Ishikawa (cell line): ENCODE measurements around the gene LYST.

Experiments used
- CEBPB ChIP-seq: IDR thresholded peaks from 2 replicates; pipeline ENCODE4 v1.6.1; 2012
- CREB1 ChIP-seq: IDR thresholded peaks from 2 replicates; pipeline ENCODE4 v1.6.1; 2012; ENCODE audit warnings: low read depth
- EGR1 ChIP-seq: IDR thresholded peaks from 2 replicates; pipeline ENCODE4 v1.6.1; 2012
- EP300 ChIP-seq: IDR thresholded peaks from 2 replicates; pipeline ENCODE4 v1.6.1; 2012; ENCODE audit warnings: borderline replicate concordance
- FOXM1 ChIP-seq: IDR thresholded peaks from 2 replicates; pipeline ENCODE4 v1.6.1; 2012; ENCODE audit warnings: low read depth, borderline replicate concordance
- MAX ChIP-seq: IDR thresholded peaks from 2 replicates; pipeline ENCODE4 v1.6.1; 2012
- NFIC ChIP-seq: IDR thresholded peaks from 2 replicates; pipeline ENCODE4 v1.6.1; 2012
- RAD21 ChIP-seq: IDR thresholded peaks from 2 replicates; pipeline ENCODE4 v1.6.1; 2012; ENCODE audit warnings: low read depth
- TAF1 ChIP-seq: IDR thresholded peaks from 2 replicates; pipeline ENCODE4 v1.6.1; 2012; ENCODE audit warnings: low read depth, mild to moderate bottlenecking
- TCF12 ChIP-seq: IDR thresholded peaks from 2 replicates; pipeline ENCODE4 v1.6.1; 2012; ENCODE audit warnings: low read depth
- TEAD4 ChIP-seq: IDR thresholded peaks from 2 replicates; pipeline ENCODE4 v1.6.1; 2012
- USF1 ChIP-seq: IDR thresholded peaks from 2 replicates; pipeline ENCODE4 v1.6.1; 2012
- YY1 ChIP-seq: IDR thresholded peaks from 2 replicates; pipeline ENCODE4 v1.6.1; 2012; ENCODE audit warnings: low read depth
- ZBTB7A ChIP-seq: IDR thresholded peaks from 2 replicates; pipeline ENCODE4 v1.6.1; 2012; ENCODE audit warnings: low read depth
- TF ChIP-seq, protein P1 (sequence below): IDR thresholded peaks from 2 replicates; pipeline ENCODE4 v1.6.1; 2012; ENCODE audit warnings: low read depth, mild to moderate bottlenecking

Gene LYST

DNA sequence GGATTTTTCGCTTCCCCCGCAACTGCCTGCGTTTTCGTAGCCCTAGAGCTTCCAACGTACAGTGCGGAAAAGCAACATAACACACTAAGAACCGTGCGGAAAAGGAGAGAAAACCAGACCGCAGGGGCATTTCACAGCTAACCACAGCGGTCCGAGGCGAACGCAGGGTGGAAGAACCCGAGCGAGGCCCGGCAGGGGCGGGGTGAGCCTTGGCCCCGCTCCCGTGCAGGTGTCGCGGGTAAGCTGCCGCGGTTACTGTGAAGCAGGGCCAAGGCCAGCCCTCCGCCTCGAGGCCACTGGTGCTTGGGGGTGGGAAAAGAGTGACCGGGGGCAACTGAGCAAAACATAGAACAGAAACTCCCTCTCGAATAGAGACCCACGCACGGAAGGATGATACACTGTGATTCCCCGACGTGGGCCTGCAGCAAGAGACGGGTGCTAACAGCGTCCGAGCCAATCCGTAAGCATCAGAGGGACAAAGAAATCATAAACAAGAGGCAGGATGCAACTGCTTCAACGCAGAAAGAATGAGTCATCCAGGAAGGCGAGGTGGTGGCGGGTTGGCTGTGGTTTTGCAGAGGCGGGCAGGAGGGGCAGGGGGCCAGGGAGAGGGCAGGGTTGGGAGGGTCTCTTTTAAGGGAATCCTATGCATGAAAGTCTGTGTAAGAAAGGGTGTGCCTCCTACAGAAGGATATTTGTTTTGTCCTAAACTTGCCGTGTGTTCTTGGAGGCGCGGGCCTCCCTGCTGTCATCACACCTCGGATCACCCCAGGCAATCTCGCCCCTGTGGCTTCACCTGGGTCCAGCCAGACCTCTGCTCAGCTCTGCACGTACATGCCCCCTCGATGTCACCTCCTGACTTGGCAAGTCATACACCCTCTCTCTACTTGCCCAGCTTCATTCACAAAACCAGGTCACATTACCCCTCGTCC lies 224.4 kb downstream of the LYST start:
- TF ChIP-seq YY1 (no peak), ZBTB7A (no peak), TEAD4 (no peak), FOXM1 (no peak), USF1 (no peak), RAD21 (no peak), CEBPB (no peak)
- TF ChIP-seq, protein P1, sequence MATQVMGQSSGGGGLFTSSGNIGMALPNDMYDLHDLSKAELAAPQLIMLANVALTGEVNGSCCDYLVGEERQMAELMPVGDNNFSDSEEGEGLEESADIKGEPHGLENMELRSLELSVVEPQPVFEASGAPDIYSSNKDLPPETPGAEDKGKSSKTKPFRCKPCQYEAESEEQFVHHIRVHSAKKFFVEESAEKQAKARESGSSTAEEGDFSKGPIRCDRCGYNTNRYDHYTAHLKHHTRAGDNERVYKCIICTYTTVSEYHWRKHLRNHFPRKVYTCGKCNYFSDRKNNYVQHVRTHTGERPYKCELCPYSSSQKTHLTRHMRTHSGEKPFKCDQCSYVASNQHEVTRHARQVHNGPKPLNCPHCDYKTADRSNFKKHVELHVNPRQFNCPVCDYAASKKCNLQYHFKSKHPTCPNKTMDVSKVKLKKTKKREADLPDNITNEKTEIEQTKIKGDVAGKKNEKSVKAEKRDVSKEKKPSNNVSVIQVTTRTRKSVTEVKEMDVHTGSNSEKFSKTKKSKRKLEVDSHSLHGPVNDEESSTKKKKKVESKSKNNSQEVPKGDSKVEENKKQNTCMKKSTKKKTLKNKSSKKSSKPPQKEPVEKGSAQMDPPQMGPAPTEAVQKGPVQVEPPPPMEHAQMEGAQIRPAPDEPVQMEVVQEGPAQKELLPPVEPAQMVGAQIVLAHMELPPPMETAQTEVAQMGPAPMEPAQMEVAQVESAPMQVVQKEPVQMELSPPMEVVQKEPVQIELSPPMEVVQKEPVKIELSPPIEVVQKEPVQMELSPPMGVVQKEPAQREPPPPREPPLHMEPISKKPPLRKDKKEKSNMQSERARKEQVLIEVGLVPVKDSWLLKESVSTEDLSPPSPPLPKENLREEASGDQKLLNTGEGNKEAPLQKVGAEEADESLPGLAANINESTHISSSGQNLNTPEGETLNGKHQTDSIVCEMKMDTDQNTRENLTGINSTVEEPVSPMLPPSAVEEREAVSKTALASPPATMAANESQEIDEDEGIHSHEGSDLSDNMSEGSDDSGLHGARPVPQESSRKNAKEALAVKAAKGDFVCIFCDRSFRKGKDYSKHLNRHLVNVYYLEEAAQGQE: no peak

DNA sequence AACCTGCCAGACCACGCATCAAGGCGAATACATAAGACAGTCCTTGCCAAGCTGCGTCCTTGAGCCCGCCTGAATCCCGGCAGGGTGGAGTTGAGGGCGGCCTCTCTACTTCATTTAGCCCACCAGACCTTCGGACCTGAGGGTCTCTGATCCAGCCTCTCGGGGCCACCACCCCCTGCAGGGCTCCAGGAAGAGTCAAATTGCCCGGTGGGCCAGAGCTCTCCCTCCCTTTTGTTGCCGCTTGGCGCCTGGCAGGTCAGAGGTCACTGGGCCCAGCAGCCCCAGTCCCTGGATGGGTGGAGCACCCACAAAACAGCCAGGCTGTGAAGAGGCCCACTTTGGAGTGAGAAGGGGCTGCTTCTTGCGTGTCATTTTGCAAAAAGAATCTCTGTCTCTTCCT lies 226.1 kb downstream of the LYST start:
- no peak for TF ChIP-seq EP300
- TF ChIP-seq CREB1: no peak
- no peak for TF ChIP-seq CEBPB
- no peak for TF ChIP-seq FOXM1
- TF ChIP-seq, protein P1: no peak
- TF ChIP-seq TEAD4: no peak
- TF ChIP-seq MAX: no peak
- no peak for TF ChIP-seq TCF12
- TF ChIP-seq NFIC: no peak
- TF ChIP-seq RAD21: no peak
- no peak for TF ChIP-seq YY1
- TF ChIP-seq ZBTB7A: no peak
- no peak for TF ChIP-seq EGR1
- TF ChIP-seq USF1: no peak
- TF ChIP-seq TAF1: no peak

DNA sequence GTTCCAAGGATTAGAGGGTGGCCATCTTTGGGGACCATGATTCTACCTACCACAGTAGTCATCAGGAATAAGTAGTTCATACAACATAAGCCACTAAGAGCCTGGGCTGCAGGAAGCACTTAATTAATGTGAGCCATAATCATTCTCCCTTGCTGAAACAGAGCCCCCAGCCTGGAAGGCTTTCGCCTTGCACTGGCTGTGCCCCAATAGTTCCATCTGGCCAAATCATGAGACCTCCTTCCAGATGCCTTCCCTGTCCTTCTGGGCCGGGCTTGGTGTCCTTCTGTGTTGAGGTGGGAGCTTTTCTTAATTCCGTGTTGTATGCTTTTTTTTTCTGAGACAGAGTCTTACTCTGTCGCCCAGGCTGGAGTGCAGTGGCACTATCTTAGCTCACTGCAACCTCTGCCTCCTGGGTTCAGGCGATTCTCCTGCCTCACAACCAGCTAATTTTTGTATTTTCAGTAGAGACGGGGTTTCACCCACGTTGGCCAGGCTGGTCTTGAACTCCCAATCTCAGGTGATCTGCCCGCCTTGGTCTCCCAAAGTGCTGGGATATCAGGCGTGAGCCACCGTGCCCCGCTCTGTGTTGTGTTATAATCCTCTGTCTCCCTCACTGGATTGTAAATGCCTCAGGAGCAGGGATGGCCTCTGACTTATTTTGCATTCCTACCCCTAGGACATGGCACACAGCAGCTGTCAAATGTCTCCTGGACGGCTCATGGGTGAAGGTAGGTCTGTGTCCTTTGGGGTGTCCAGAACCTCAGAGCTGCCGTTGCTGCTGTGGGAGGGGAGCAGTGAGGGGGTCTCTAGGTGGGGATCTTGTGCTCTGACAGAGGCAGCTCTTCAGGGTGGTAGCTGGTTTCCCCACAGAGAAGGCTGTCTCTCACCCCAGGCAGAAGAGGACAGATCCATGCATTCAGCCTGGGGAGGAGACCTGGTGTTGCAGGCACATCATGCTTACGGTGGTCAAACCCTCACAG lies 227.2 kb downstream of the LYST start:
- TF ChIP-seq MAX: no peak
- no peak for TF ChIP-seq EP300
- no peak for TF ChIP-seq YY1
- TF ChIP-seq TEAD4: no peak
- no peak for TF ChIP-seq RAD21
- TF ChIP-seq, protein P1: no peak
- TF ChIP-seq EGR1: no peak
- TF ChIP-seq CEBPB: no peak
- no peak for TF ChIP-seq CREB1
- TF ChIP-seq TCF12: no peak
- no peak for TF ChIP-seq ZBTB7A
- TF ChIP-seq FOXM1: no peak
- no peak for TF ChIP-seq NFIC
- no peak for TF ChIP-seq USF1
- no peak for TF ChIP-seq TAF1
